T1000 (cell line): ENCODE data around the gene TMEM235.

Source experiments
- DNase-seq: peaks from one replicate; lab custom pipeline; 2025; ENCODE audit warnings: mixed read lengths; lab: John Stamatoyannopoulos, UW

The TMEM235 gene

DNA sequence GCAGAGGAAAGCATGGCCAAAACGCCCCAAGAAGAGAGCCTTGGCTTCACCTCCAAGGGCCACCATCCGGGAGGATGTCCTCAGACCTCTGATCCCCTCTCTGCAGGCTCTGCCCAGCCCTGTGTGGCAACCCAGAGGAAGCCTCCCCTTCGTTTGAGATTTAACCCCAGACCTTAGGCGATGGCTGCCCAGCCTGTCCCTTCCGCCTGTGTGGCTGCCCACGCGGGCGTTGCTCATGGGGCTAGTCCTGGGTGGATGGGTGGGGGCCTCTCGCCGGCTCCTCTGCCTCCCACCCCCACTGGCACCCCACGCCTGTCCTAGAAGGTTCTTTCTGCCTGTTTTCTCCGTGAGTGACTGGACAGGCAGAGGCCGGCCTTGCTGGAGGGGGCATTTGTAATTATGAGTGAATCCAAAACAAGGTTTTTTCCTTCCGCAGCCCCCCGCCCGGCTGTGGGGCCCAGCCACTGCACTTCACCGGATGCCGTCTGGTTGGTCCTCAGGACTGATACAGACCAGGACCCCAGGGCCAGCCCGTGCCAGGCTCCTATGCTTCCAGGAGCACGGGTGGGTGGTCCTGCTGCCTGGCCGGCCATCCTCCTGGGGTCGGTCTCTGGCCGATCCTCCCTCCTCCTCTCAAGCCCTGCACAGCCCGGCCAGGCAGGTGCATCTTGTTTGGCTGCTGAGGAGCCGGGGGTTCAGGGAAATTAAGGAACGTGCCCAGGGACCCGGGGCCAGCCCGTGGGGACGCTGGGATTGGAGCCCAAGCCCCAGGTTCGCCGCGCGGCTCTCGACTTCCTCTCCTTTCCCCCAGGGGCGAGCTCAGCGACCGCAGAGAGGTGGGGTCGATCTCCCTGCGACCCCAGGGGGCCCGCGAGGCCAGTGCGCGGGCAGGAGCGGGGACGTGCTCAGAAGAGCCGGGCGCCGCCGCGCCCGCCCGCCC lies at the start of gene TMEM235:
Gene TMEM235, plus strand, starts transcription at position 636 of the 940 bp plus-strand sequence. CDS start 393 bp downstream, outside the sequence.
- DNase-seq: no peak

GRCh38 chr17:78182504-78182903 lies 48.9 kb upstream of the TMEM235 start:
- no peak for DNase-seq

GRCh38 chr17:78183916-78184315 lies 47.5 kb upstream of the TMEM235 start:
- no peak for DNase-seq

GRCh38 chr17:78184351-78184750 lies 47.1 kb upstream of the TMEM235 start:
- DNase-seq: no peak

GRCh38 chr17:78184868-78185267 lies 46.6 kb upstream of the TMEM235 start:
- no peak for DNase-seq

DNA sequence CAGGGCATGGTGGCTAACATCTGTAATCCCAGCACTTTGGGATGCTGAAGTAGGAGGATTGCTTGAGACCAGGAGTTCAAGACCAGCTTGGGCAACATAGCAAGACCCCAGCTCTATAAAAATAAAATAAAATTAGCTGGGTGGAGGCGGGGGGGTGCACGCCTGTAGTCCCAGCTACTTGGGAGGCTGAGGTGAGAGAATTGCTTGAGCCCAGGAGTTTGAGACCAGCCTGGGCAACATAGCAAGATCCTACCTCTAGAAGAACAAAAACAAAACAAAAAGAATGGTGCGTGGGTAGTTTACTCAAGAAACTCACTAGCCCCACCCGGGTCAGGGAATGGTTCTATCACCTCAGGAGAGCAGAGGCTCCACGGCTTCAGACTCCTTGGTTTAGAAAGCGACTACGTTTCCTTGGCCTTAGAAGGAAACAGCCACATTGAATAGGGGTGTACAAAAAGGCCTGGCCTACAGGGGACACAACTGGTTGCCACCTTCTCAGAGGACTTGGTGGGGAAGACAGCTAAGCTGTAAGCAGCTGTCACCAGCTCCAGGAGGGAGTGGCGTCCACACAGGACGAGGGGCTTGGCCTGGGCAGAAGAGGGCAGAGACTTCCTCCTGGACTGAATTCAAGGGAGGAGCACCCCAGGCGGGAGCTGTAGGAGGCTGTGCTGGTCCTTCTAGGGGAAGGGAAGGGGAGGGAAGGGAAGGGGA lies 45.3 kb upstream of the TMEM235 start:
- peak; percentile 19 for DNase-seq

DNA sequence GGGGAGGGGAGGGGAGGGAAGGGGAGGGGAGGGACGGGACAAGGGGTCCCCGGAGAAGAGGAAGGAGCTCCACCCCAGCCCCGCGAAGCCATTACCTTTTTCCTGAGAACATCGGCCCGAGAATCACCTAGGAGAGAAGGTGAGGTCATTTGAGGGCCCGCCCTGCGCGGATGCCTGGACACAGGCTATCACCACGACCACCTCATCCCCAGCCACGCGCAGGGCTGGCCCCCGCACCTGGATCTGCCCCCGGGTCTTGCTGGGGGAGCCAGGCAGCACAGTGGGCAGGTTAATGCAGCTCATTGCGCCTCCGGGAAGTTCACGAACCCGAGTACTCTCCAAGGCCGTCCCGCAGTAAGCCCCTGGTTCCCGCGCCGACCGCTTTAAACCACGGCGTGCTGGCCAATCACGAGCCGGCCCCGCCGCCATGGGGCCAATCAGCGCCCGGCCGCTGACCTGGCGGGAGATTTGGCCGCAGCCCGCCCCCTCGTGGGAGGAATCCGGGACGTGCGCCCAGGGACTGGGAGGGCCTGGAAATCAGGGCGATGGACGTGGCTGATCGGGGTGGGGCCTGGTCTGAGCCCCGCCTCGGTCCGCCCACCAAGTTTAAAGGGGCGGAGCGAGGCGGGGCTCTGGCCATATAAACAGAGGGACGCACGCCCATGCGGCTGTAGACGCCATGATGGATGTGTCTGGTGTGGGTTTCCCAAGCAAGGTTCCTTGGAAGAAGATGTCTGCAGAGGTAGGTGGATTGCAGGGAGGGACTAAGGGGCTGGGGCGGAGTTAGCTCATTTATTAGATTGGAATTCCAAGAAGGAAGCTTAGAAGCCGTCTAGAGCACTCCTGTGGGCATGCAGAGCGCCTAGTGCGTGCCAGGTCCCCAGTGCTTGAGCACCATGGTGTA lies 44.5 kb upstream of the TMEM235 start, which contains the start of the genes AFMID and TK1:
Gene AFMID, plus strand, starts transcription at position 671 of the 904 bp plus-strand sequence. Its CDS starts 9 bp downstream, at position 680.
Gene TK1, minus strand, starts transcription at position 361 of the 904 bp plus-strand sequence. Its CDS starts 58 bp downstream, at position 303.
- peak; percentile 98 for DNase-seq

DNA sequence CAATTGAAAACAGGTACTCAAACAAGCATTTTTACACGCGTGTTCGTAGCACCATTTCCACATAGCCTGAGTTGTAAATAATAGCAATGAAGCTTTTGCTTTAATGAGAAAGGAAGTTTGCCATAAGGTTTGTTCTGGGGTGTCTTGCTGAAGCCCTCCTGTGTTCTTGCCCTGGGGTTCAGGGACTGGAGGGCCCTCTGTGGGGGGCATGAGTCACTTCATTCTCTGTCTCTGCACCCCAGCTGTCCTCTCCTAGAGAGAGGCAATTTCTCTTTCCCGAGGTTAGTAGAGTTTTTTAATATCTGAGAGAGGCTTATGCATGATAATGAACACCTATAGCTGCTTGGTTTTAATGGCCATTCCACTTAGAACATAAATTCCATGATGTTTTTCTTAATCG lies 34.7 kb upstream of the TMEM235 start:
- no peak for DNase-seq

- DNase-seq: no peak
Measured at GRCh38 chr17:78197147-78197832, 34.1 kb upstream of the TMEM235 start.

DNA sequence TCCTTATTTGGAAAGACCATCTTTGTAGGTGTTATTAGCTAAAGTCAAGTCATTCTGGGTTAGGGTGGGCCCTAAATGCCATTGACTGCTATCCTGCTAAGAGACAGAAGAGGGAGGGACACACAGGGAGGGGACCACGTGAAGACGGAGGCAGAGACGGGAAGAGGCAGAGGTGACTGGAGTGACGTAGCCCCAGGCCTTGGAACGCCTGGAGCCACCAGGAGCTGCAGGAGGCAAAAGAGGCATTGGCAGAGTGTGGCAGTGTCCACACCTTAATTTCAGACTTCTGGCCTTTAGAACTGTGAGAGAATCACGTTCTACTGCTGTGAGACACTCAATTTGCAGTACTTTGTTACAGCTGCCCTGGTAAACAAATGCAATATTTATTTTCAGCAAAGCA lies 31.0 kb upstream of the TMEM235 start:
- DNase-seq: no peak

DNA sequence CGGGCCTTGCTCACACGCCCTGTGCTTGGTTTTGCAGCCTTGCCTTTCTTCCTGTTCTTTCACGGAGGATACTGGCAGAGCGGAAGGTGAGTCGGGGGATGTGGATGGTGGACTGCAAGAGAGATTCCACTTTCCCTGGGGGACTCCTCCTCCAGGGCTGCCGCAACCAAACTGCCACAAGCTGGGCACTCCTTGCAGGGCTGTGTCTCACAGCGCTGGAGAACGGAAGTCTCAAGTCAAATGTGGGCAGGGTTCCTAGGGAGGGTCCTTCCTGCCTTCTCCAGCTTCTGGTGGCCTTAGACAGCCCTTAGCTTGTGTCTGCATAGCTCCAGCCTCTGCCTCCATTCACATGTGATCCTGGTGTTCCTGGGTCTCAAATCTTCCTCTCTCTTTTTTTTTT lies 28.8 kb upstream of the TMEM235 start:
- no peak for DNase-seq

GRCh38 chr17:78204387-78205123 lies 26.9 kb upstream of the TMEM235 start:
- DNase-seq: no peak

DNA sequence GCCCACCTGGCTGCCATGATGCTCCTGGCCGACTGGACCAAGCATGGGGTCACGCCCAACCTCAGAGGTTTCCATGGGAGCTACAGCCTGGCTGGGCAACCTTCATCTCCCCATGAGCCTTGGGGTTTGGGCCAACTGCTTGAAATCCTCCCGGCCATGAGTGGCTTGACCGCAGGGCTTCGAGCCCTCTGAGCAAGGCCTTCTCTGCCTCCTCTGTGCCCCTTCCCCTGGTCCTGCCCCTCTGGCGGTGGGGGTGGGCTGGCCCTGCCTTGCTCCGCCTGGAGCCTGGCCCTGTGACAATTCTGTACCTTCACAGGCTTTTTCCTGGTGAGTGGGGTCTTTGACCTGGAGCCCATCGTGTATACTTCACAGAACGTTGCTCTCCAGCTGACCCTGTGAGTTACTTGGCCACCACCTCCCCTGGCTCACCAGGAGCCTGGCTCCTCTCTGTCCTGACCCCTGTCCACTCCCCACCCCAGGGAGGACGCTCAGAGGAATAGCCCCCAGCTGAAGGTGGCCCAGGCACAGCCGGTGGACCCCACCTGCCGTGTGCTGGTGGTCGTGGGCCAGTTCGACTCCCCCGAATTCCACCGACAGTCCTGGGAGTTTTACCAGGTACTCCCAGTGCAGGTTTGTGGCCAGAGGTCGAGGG lies 26.2 kb upstream of the TMEM235 start:
- DNase-seq: no peak

DNA sequence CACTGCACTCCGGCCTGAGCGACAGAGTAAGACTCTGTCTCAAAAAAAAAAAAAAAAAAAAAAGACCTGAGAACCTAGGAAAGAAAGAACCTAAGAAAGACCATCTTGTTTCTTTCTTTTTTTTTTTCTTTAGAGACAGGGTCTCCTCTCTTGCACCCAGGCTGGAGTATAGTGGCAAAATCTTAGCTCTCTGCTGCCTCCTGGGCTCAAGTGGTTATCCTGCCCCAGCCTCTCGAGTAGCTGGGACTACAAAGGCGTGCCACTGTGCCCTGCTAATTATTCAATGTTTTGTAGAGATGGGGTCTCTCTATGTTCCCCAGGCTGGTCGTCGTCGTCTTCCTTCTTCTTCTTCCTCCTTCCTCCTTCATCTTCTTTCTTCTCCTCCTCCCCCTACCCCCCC lies 25.1 kb upstream of the TMEM235 start:
- DNase-seq: no peak

DNA sequence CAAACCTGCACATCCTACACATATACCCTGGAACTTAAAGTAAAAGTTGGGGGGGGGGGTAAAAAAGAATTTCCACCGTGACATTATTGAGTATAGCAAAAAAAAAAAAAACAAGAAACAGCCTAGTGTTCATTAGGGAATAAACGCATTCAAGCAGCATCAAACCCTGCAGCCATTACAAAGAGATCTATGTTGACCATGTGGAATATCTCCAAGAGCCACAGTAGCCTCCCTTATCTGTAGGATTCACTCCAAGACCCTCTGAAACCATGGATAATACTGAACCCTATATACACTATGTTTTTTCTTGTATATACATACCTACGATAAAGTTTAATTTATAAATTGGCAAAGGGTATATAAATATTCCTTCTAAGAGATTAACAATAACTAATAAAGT lies 22.9 kb upstream of the TMEM235 start:
- no peak for DNase-seq

DNA sequence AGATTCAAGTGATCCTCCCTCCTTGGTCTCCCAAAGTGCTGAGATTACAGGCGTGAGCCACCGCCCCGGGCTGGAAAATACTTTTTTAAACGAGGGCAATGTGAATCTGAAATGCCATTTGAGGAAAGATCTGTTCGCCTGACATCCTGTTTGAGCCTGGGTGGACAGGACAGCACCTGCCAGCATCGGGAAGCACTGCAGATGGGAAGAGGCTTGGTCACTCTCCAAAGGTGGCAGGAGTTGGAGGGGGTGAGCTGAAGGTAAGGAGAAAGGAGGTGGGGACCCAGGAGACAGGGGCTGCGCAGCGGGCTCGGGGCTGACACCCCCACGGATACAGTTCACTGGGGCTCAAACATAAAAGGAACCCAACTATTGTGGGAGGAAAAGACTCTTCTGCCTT lies 21.3 kb upstream of the TMEM235 start:
- no peak for DNase-seq

GRCh38 chr17:78211032-78211431 lies 20.4 kb upstream of the TMEM235 start:
- no peak for DNase-seq

GRCh38 chr17:78214016-78214705 lies 17.3 kb upstream of the TMEM235 start, which contains the start of gene BIRC5:
Gene BIRC5 (plus strand): TSS chr17:78214253. CDS start chr17:78214317, 64 bp downstream.
- DNase-seq: peak; percentile 82

GRCh38 chr17:78214706-78215061 lies 16.7 kb upstream of the TMEM235 start:
- no peak for DNase-seq
